B cell (primary cell): ENCODE measurements around the gene DFFB. TPM values are rescaled to one million over a fixed set of nuclear protein-coding genes. Genes with fewer than 3 reads are reported as not detected.
"Not testable (repeated sequence)": the region's sequence is repeated elsewhere in the genome, so short reads cannot be mapped to it uniquely, and the experiment has no call there.

ENCODE experiments used
- ATAC-seq: fragments of 200-7000 bp; cut with Tn5 transposase; one replicate; pipeline ENCODE4 v1.10.0; 2021; ENCODE audit warnings: low read depth, mild to moderate bottlenecking, moderate number of reproducible peaks, moderate library complexity
- CTCF ChIA-PET: fragments of 350-600 bp; sonication (Branson Sonifier 250); formaldehyde crosslinking; loops from one replicate; lab custom pipeline; 2021; ENCODE audit warnings: antibody characterized with exemption, inconsistent platforms; lab: Charles Lee
- POLR2A ChIA-PET: fragments of 350-600 bp; sonication (Branson Sonifier 250); formaldehyde crosslinking; loops from one replicate; lab custom pipeline; 2021; ENCODE audit warnings: antibody characterized with exemption; lab: Charles Lee
- DNase-seq: peaks from one replicate; pipeline ENCODE4 v3.0.0; 2013
- H2AFZ ChIP-seq: 2 replicates; pipeline ENCODE4 v1.6.1; 2012; ENCODE audit warnings: mild to moderate bottlenecking, low read depth, low read length; ENCODE audit not compliant: insufficient read depth, poor library complexity, severe bottlenecking
- H3K27ac ChIP-seq, 2 donors: 1 replicate in 1 of 2; 2 replicates in 1 of 2; pipeline ENCODE4 v1.5.1; 2012 to 2013; ENCODE audit warnings: low read length in 2 of 2, mild to moderate bottlenecking in 2 of 2, moderate library complexity in 1 of 2
- H3K27me3 ChIP-seq, 4 experiments: fragments of 200-600 bp in 1 of 4; sonication (generic) in 1 of 4; replicated peaks in 1 of 4; 1 replicate in 2 of 4; 2 replicates in 2 of 4; pipeline versions ENCODE4 v1.6.1 to v1.7.0; 2013 to 2016; ENCODE audit warnings: low read length in 3 of 4, mild to moderate bottlenecking in 2 of 4, mixed read lengths in 1 of 4, moderate library complexity in 1 of 4; ENCODE audit not compliant: insufficient read depth in 4 of 4, control insufficient read depth in 3 of 4; ENCODE audit errors: control extremely low read depth in 1 of 4
- H3K36me3 ChIP-seq, 2 experiments: replicated peaks in 1 of 2; 1 replicate in 1 of 2; 2 replicates in 1 of 2; pipeline versions ENCODE4 v1.6.1 to v1.7.1; 2013; ENCODE audit warnings: low read length in 1 of 2; ENCODE audit not compliant: insufficient read depth in 2 of 2, control insufficient read depth in 1 of 2; ENCODE audit errors: control extremely low read depth in 1 of 2, extremely low read depth in 1 of 2
- H3K4me1 ChIP-seq, 2 donors: fragments of 200-600 bp in 1 of 2; sonication (generic) in 1 of 2; 1 replicate in 1 of 2; 2 replicates in 1 of 2; pipeline versions ENCODE4 v1.5.1 to v1.6.1; 2013 to 2017; ENCODE audit warnings: low read length in 2 of 2; ENCODE audit not compliant: control insufficient read depth in 2 of 2, insufficient read depth in 2 of 2
- H3K4me2 ChIP-seq: replicated peaks from 2 replicates; pipeline ENCODE3; 2012; ENCODE audit warnings: mild to moderate bottlenecking, low read depth, low read length; ENCODE audit not compliant: poor library complexity, severe bottlenecking
- H3K4me3 ChIP-seq, 5 experiments: fragments of 200-600 bp in 1 of 5; sonication (generic) in 1 of 5; 1 replicate in 3 of 5; 2 replicates in 2 of 5; pipeline versions ENCODE4 v1.5.1 to v1.7.0; 2011 to 2016; ENCODE audit warnings: low read length in 4 of 5, mild to moderate bottlenecking in 4 of 5, low read depth in 2 of 5, control low read depth in 1 of 5, moderate library complexity in 1 of 5; ENCODE audit not compliant: insufficient read depth in 1 of 5; ENCODE audit errors: control extremely low read depth in 1 of 5, extremely low read depth in 1 of 5
- H3K79me2 ChIP-seq: fragments of 200-600 bp; sonication (generic); one replicate; pipeline ENCODE4 v1.6.0; 2016; ENCODE audit warnings: low read length; ENCODE audit not compliant: control insufficient read depth, insufficient read depth
- H3K9ac ChIP-seq: fragments of 200-600 bp; sonication (generic); 2 replicates; pipeline ENCODE4 v1.6.1; 2017; ENCODE audit warnings: mild to moderate bottlenecking, low read length, moderate library complexity
- H3K9me3 ChIP-seq, 3 donors: one replicate each; pipeline versions ENCODE4 v1.6.1 to v1.7.1; 2013; ENCODE audit warnings: low read length in 2 of 3; ENCODE audit not compliant: control insufficient read depth in 2 of 3, insufficient read depth in 1 of 3; ENCODE audit errors: control extremely low read depth in 1 of 3
- H4K20me1 ChIP-seq: 2 replicates; pipeline ENCODE4 v1.6.0; 2012; ENCODE audit warnings: mild to moderate bottlenecking, low read length; ENCODE audit not compliant: insufficient read depth, control insufficient read depth, poor library complexity, severe bottlenecking
- H3K27ac Mint-ChIP-seq: one replicate; pipeline ENCODE4 v1.8.0; 2021; ENCODE audit warnings: mixed read lengths
- H3K27me3 Mint-ChIP-seq: one replicate; pipeline ENCODE4 v1.8.0; 2021; ENCODE audit warnings: mixed read lengths
- H3K4me1 Mint-ChIP-seq: one replicate; pipeline ENCODE4 v1.8.0; 2021; ENCODE audit warnings: mixed read lengths
- H3K4me3 Mint-ChIP-seq: one replicate; pipeline ENCODE4 v1.8.0; 2021; ENCODE audit warnings: mixed read lengths
- H3K9me3 Mint-ChIP-seq: one replicate; pipeline ENCODE4 v1.8.0; 2022; ENCODE audit warnings: mixed read lengths; ENCODE audit not compliant: insufficient read depth
- CTCF ChIP-seq: fragments of 200-600 bp; IDR thresholded peaks from one replicate; pipeline ENCODE4 v1.8.0; 2022; ENCODE audit warnings: antibody characterized with exemption, mild to moderate bottlenecking
- EZH2 ChIP-seq: IDR thresholded peaks from 2 replicates; pipeline ENCODE4 v1.6.1; 2012; ENCODE audit warnings: borderline replicate concordance, low read depth, mild to moderate bottlenecking, moderate library complexity, low read length; ENCODE audit not compliant: insufficient read depth, poor library complexity, severe bottlenecking
- WGBS: methylation state at CpG from one replicate; pipeline ENCODE4 v1.1.5; 2013; ENCODE audit warnings: missing lambda C conversion rate; ENCODE audit not compliant: insufficient coverage; 5-methylcytosine and 5-hydroxymethylcytosine counted together
- intact Hi-C: fragments of 100-400 bp; cut with micrococcal nuclease; formaldehyde crosslinking; loops from one replicate; pipeline ENCODE4 v1.10.0; 2022
- polyA plus RNA-seq: library from polyadenylated mRNA; depleted of rRNA; stranded (reverse); fragments of >200 nt; gene quantifications from 2 replicates; pipeline ENCODE4 v1.2.3, GENCODE V29; 2012
- total RNA-seq, 2 donors: library from RNA; stranded (reverse); fragments of 120-200 nt in 1 of 2; gene quantifications; 1 replicate in 1 of 2; 2 replicates in 1 of 2; pipeline versions ENCODE4 v1.2.3 to v1.2.4, GENCODE V29; 2013 to 2022

DFFB gene
- total and polyA plus RNA-seq, 2 donors (not counting 1 experiment from before 2014, with no cell fraction given): 14.0 to 17.4 TPM

- no peak for DNase-seq
- ChIA-PET POLR2A (no interaction called here), CTCF (no interaction called here)
- Histone ChIP-seq H4K20me1 (no peaks in the 10 kb centered on the region), H3K36me3 (no peaks in the 10 kb centered on the region), H3K27me3 (peaks cover 0 to 4% (median 2%) of the 10 kb centered on the region in 4 experiments), H3K4me1 (no peaks in the 10 kb centered on the region), H3K9ac (no peak overlapping the region), H2AFZ (no peak overlapping the region), H3K9me3 (peaks cover 0 to 7% (median 0%) of the 10 kb centered on the region in 3 donors), H3K79me2 (no peaks in the 10 kb centered on the region), H3K4me3 (no peak overlapping the region), H3K27ac (no peak overlapping the region), H3K4me2 (no peak overlapping the region)
- no peaks in the 10 kb centered on the region for H3K4me1 Mint-ChIP-seq
- TF ChIP-seq CTCF: no peak
- no peak for TF ChIP-seq EZH2
- WGBS: 60% methylated on average over 1 of the region's 5 CpGs
- H3K9me3 Mint-ChIP-seq: no peaks in the 10 kb centered on the region
- no peak for ATAC-seq
- intact Hi-C loops: no loop called here
- no peak overlapping the region for H3K27ac Mint-ChIP-seq
- no peak overlapping the region for H3K4me3 Mint-ChIP-seq
- peaks cover 23% of the 10 kb centered on the region for H3K27me3 Mint-ChIP-seq
Observed at GRCh38 chr1:3807769-3808168, 49.5 kb upstream of the DFFB start.

- Histone ChIP-seq H2AFZ (no peak overlapping the region), H3K79me2 (no peaks in the 10 kb centered on the region), H3K27me3 (no peaks in the 10 kb centered on the region), H3K4me3 (no peak overlapping the region), H3K27ac (no peak overlapping the region), H3K4me1 (no peaks in the 10 kb centered on the region), H3K9ac (no peak overlapping the region), H3K36me3 (peaks cover 0 to 10% of the 10 kb centered on the region in 2 experiments), H4K20me1 (no peaks in the 10 kb centered on the region), H3K9me3 (peaks cover 0 to 7% (median 0%) of the 10 kb centered on the region in 3 donors), H3K4me2 (no peak overlapping the region)
- no peaks in the 10 kb centered on the region for H3K4me1 Mint-ChIP-seq
- DNase-seq (no peak), ATAC-seq (no peak)
- H3K4me3 Mint-ChIP-seq: no peak overlapping the region
- 88% methylated on average over 6 of the region's 7 CpGs for WGBS
- intact Hi-C loops: no loop called here
- TF ChIP-seq EZH2: no peak
- no peak for TF ChIP-seq CTCF
- ChIA-PET CTCF (no interaction called here), POLR2A (no interaction called here)
- no peaks in the 10 kb centered on the region for H3K9me3 Mint-ChIP-seq
- H3K27ac Mint-ChIP-seq: no peak overlapping the region
- peaks cover 14% of the 10 kb centered on the region for H3K27me3 Mint-ChIP-seq
Observed at GRCh38 chr1:3809680-3810079, 47.6 kb upstream of the DFFB start.

- CTCF ChIA-PET, H3K27me3 Mint-ChIP-seq, H4K20me1 ChIP-seq, H3K4me3 Mint-ChIP-seq, DNase-seq, H3K4me3 ChIP-seq, H3K79me2 ChIP-seq, H3K9ac ChIP-seq, H3K4me1 ChIP-seq, H3K9me3 Mint-ChIP-seq, H3K27ac ChIP-seq, H3K4me1 Mint-ChIP-seq, POLR2A ChIA-PET, H3K27me3 ChIP-seq, H3K4me2 ChIP-seq, H3K9me3 ChIP-seq, intact Hi-C loops, H2AFZ ChIP-seq, H3K27ac Mint-ChIP-seq, ATAC-seq: not testable (repeated sequence)
- 83% methylated on average over 3 of the region's 9 CpGs for WGBS
- peaks cover 0 to 15% of the 10 kb centered on the region in 2 experiments for H3K36me3 ChIP-seq
Observed at GRCh38 chr1:3810149-3810761, 47.0 kb upstream of the DFFB start.
